Psoas muscle (tissue), 8 donors: ENCODE data around the gene CATSPER3. TPM values are rescaled to one million over a fixed set of nuclear protein-coding genes. Genes with fewer than 3 reads are reported as not detected.

Experiments
- ATAC-seq, 4 donors: fragments of 200-7000 bp; cut with Tn5 transposase; one replicate each; pipeline ENCODE4 v1.9.1; 2020; ENCODE audit warnings: moderate library complexity in 3 of 4, mild to moderate bottlenecking in 2 of 4
- DNase-seq, 2 donors: peaks; one replicate each; pipeline ENCODE4 v3.0.0-alpha.2; 2020
- H3K27ac ChIP-seq: fragments of 200-600 bp; one replicate; pipeline ENCODE4 v1.8.0; 2022
- H3K27me3 ChIP-seq, 3 donors: fragments of 200-600 bp in 1 of 3; one replicate each; pipeline versions ENCODE4 v1.6.1 to v1.8.0; 2013 to 2022; ENCODE audit warnings: low read length in 2 of 3, mild to moderate bottlenecking in 2 of 3, moderate library complexity in 1 of 3; ENCODE audit not compliant: insufficient read depth in 3 of 3
- H3K36me3 ChIP-seq, 2 donors: fragments of 200-600 bp in 1 of 2; one replicate each; pipeline versions ENCODE4 v1.6.1 to v1.8.0; 2013 to 2022; ENCODE audit warnings: low read depth in 1 of 2, mild to moderate bottlenecking in 1 of 2, moderate library complexity in 1 of 2; ENCODE audit not compliant: insufficient read depth in 1 of 2
- H3K4me1 ChIP-seq: fragments of 200-600 bp; one replicate; pipeline ENCODE4 v1.8.0; 2022
- H3K4me3 ChIP-seq: fragments of 200-600 bp; one replicate; pipeline ENCODE4 v1.8.0; 2022; ENCODE audit warnings: mild to moderate bottlenecking
- H3K9me3 ChIP-seq: fragments of 200-600 bp; one replicate; pipeline ENCODE4 v1.8.0; 2022
- CTCF ChIP-seq: fragments of 200-600 bp; IDR thresholded peaks from one replicate; pipeline ENCODE4 v1.8.0; 2022; ENCODE audit warnings: antibody characterized with exemption
- WGBS, 3 donors: extraction: QIAGEN DNeasy Blood & Tissue Kit; methylation state at CpG; one replicate each; pipeline versions ENCODE4 v1.1.6 to v1.1.7; 2013; 5-methylcytosine and 5-hydroxymethylcytosine counted together
- intact Hi-C, 2 donors: fragments of 100-400 bp; cut with DNase I; formaldehyde crosslinking; loops; one replicate each; pipeline versions ENCODE4 v1.11.0 to v1.14.2; 2022
- polyA plus RNA-seq, 3 donors: library from polyadenylated mRNA; stranded (reverse); fragments of 200-250 nt; gene quantifications; one replicate each; pipeline ENCODE4 v1.2.3, GENCODE V29; 2013
- total RNA-seq, 4 donors: library from RNA; stranded (reverse); fragmentation: NEBNext Ultra II Directional in 2 of 4; extraction: Animal tissue kit (Norgen Biotek cat#: 25700) in 2 of 4; gene quantifications; one replicate each; pipeline versions ENCODE4 v1.2.1 to v1.2.4, GENCODE V29; 2021 to 2023
- donor health status: healthy with polysubstance abuse.
- donor health status: DM: no; HTN: no; CAD: no; lungs with moderate emphysema.
- donor health status: Bipolar disorder and iron deficiency.
- donor health status: healthy.
- donor health status: DM: yes; HTN: yes; CAD: no.
- donor health status: DM: no; HTN: no; CAD: no.
- donor health status: DM: no; HTN: no; CAD: no.
- donor health status: DM: yes; HTN: yes; CAD: no.

The CATSPER3 gene
- total and polyA plus RNA-seq, 7 donors = 0.73 to 1.8 (median 1.4) TPM

GRCh38 chr5:135033901-135034235, 66.2 kb downstream of the CATSPER3 start, which contains the start of gene PITX1:
TSS of gene PITX1 (minus strand) at chr5:135034228. CDS start at chr5:135033881, 347 bp downstream.
- intact Hi-C loops = loop anchor here in 1 of 2 donors (5.0 to 10.0 kb wide), 2 partner anchors 158 to 301 kb away; no protein-coding TSS in a partner anchor
- Histone ChIP-seq H3K27ac (peak within 1 kb of the TSS; percentile 90), H3K4me1 (peaks cover 19% of the 10 kb centered on the region), H3K36me3 (peaks cover 0 to 6% of the 10 kb centered on the region in 2 donors), H3K27me3 (peaks cover 0 to 46% (median 4%) of the 10 kb centered on the region in 3 donors), H3K4me3 (peak within 1 kb of the TSS; percentile 85), H3K9me3 (no peaks in the 10 kb centered on the region)
- DNase-seq (no peak), ATAC-seq (no peak)
- no peak for TF ChIP-seq CTCF
- 0 to 1% (median 0%) methylated on average over 29 to 49 of the region's 49 CpGs for WGBS, 3 donors

GRCh38 chr5:135034236-135034962, 66.7 kb downstream of the CATSPER3 start:
- ATAC-seq (peak; percentile 72 to 81 (median 75)), DNase-seq (peak; percentile 66 to 92)
- Histone ChIP-seq H3K27ac (peak overlapping the region; percentile 90), H3K4me1 (peaks cover 24% of the 10 kb centered on the region), H3K27me3 (peaks cover 0 to 46% (median 4%) of the 10 kb centered on the region in 3 donors), H3K4me3 (peak overlapping the region; percentile 85), H3K36me3 (peaks cover 0 to under 1% of the 10 kb centered on the region in 2 donors), H3K9me3 (no peaks in the 10 kb centered on the region)
- no peak for TF ChIP-seq CTCF
- intact Hi-C loops = loop anchor here in 1 of 2 donors (5.0 to 10.0 kb wide), 2 partner anchors 158 to 300 kb away; no protein-coding TSS in a partner anchor
- WGBS, 3 donors = 6 to 13% (median 10%) methylated on average over 34 to 51 of the region's 65 CpGs

- Histone ChIP-seq H3K4me1 (peaks cover 25% of the 10 kb centered on the region), H3K27ac (peak overlapping the region; percentile 90), H3K4me3 (peak overlapping the region; percentile 85)
Measured at GRCh38 chr5:135034963-135035677, 67.4 kb downstream of the CATSPER3 start.

GRCh38 chr5:135035678-135036030, 67.9 kb downstream of the CATSPER3 start:
- Histone ChIP-seq H3K27ac (peak overlapping the region; percentile 90), H3K9me3 (no peaks in the 10 kb centered on the region), H3K27me3 (peaks cover 0 to 44% (median 7%) of the 10 kb centered on the region in 3 donors), H3K4me3 (no peak overlapping the region), H3K36me3 (no peaks in the 10 kb centered on the region), H3K4me1 (peaks cover 25% of the 10 kb centered on the region)
- no peak for TF ChIP-seq CTCF
- peak in 1 of 2 donors; percentile 42 for DNase-seq
- intact Hi-C loops = loop anchor here in 1 of 2 donors (10.0 kb wide), 1 partner anchor 299 kb away; no protein-coding TSS in a partner anchor
- WGBS, 3 donors = 81 to 94% (median 82%) methylated on average over 5 to 6 of the region's 6 CpGs
- ATAC-seq = no peak

More at GRCh38 chr5:135034963-135035677, 67.4 kb downstream of the CATSPER3 start:
- peaks cover 0 to 43% (median 4%) of the 10 kb centered on the region in 3 donors for H3K27me3 ChIP-seq
- no peak for TF ChIP-seq CTCF
- 74 to 80% (median 79%) methylated on average over 14 of the region's 14 CpGs for WGBS, 3 donors
- no peaks in the 10 kb centered on the region for H3K9me3 ChIP-seq
- ATAC-seq (peak; percentile 15 to 52 (median 40)), DNase-seq (peak in 1 of 2 donors; percentile 71)
- intact Hi-C loops = loop anchor here in 1 of 2 donors (5.0 to 10.0 kb wide), 2 partner anchors 157 to 300 kb away; no protein-coding TSS in a partner anchor
- H3K36me3 ChIP-seq = no peaks in the 10 kb centered on the region
